ENCODE data around the gene BCAM. TPM values are rescaled to one million over a fixed set of nuclear protein-coding genes. Genes with fewer than 3 reads are reported as not detected.
"Not testable (repeated sequence)": the region's sequence is repeated elsewhere in the genome, so short reads cannot be mapped to it uniquely, and the experiment has no call there.

The BCAM gene
- total RNA-seq (not detected), total RNA-seq (0 to 0.12 reads per million in 2 donors)

- Mint-ChIP-seq H3K27ac (no peak within 1 kb of the TSS), H3K4me3 (peak within 1 kb of the TSS; percentile 67), H3K36me3 (ENCODE audit: low read depth) (peaks cover 4% of the 10 kb centered on the region), H3K4me1 (peaks cover 6% of the 10 kb centered on the region), H3K27me3 (peaks cover 10% of the 10 kb centered on the region)
- H3K9me3 ChIP-seq (ENCODE audit: control insufficient read depth, low read length, poor library complexity, severe bottlenecking) = no peaks in the 10 kb centered on the region
- ATAC-seq (peak; percentile 39), DNase-seq (no peak)
Measured at GRCh38 chr19:44808463-44809371, at the start of gene BCAM. BCAM (plus strand) TSS chr19:44809103; CDS start chr19:44809125, 22 bp downstream.

- H3K27ac Mint-ChIP-seq = peak overlapping the region; percentile 70
- no peak for DNase-seq
- H3K4me1 Mint-ChIP-seq = peaks cover 26% of the 10 kb centered on the region
- no peaks in the 10 kb centered on the region for H3K27me3 Mint-ChIP-seq
- H3K4me3 Mint-ChIP-seq = no peak overlapping the region
- H3K36me3 Mint-ChIP-seq (ENCODE audit: low read depth) = peaks cover 5% of the 10 kb centered on the region
- peak; percentile 10 for ATAC-seq
- no peaks in the 10 kb centered on the region for H3K9me3 ChIP-seq (ENCODE audit: control insufficient read depth, low read length, poor library complexity, severe bottlenecking)
Measured at GRCh38 chr19:44762038-44762437, 46.9 kb upstream of the BCAM start.

GRCh38 chr19:44765033-44765948 lies 43.6 kb upstream of the BCAM start:
- Mint-ChIP-seq H3K4me1 (peaks cover 27% of the 10 kb centered on the region), H3K36me3 (ENCODE audit: low read depth) (no peaks in the 10 kb centered on the region), H3K27ac (no peak overlapping the region), H3K27me3 (no peaks in the 10 kb centered on the region), H3K4me3 (no peak overlapping the region)
- no peak for DNase-seq
- no peak for ATAC-seq
- H3K9me3 ChIP-seq (ENCODE audit: control insufficient read depth, low read length, poor library complexity, severe bottlenecking) = no peaks in the 10 kb centered on the region

GRCh38 chr19:44765949-44766335 lies 43.0 kb upstream of the BCAM start:
- Mint-ChIP-seq H3K27ac (no peak overlapping the region), H3K27me3 (no peaks in the 10 kb centered on the region), H3K4me1 (peaks cover 31% of the 10 kb centered on the region), H3K36me3 (ENCODE audit: low read depth) (no peaks in the 10 kb centered on the region), H3K4me3 (no peak overlapping the region)
- H3K9me3 ChIP-seq (ENCODE audit: control insufficient read depth, low read length, poor library complexity, severe bottlenecking) = no peaks in the 10 kb centered on the region
- no peak for DNase-seq
- ATAC-seq = no peak

GRCh38 chr19:44767295-44768180 lies 41.4 kb upstream of the BCAM start:
- H3K27me3 Mint-ChIP-seq = no peaks in the 10 kb centered on the region
- no peaks in the 10 kb centered on the region for H3K36me3 Mint-ChIP-seq (ENCODE audit: low read depth)
- no peaks in the 10 kb centered on the region for H3K9me3 ChIP-seq (ENCODE audit: control insufficient read depth, low read length, poor library complexity, severe bottlenecking)
- DNase-seq (no peak), ATAC-seq (no peak)
- H3K27ac Mint-ChIP-seq = peak overlapping the region; percentile 29
- no peak overlapping the region for H3K4me3 Mint-ChIP-seq
- H3K4me1 Mint-ChIP-seq = peaks cover 28% of the 10 kb centered on the region

GRCh38 chr19:44770550-44771257 lies 38.2 kb upstream of the BCAM start:
- Mint-ChIP-seq H3K4me1 (peaks cover 18% of the 10 kb centered on the region), H3K4me3 (peak overlapping the region; percentile 58), H3K36me3 (ENCODE audit: low read depth) (no peaks in the 10 kb centered on the region), H3K27ac (peak overlapping the region; percentile 84), H3K27me3 (no peaks in the 10 kb centered on the region)
- ATAC-seq = peak; percentile 100
- no peaks in the 10 kb centered on the region for H3K9me3 ChIP-seq (ENCODE audit: control insufficient read depth, low read length, poor library complexity, severe bottlenecking)
- DNase-seq = peak; percentile 90 to 98 (median 94)

- not testable (repeated sequence) for H3K36me3 Mint-ChIP-seq (ENCODE audit: low read depth); H3K27ac Mint-ChIP-seq; DNase-seq; H3K9me3 ChIP-seq (ENCODE audit: control insufficient read depth, low read length, poor library complexity, severe bottlenecking); ATAC-seq; H3K27me3 Mint-ChIP-seq; H3K4me3 Mint-ChIP-seq
- peaks cover 17% of the 10 kb centered on the region for H3K4me1 Mint-ChIP-seq
Measured at GRCh38 chr19:44772144-44772543, 36.8 kb upstream of the BCAM start.

- Mint-ChIP-seq H3K4me3 (no peak overlapping the region), H3K36me3 (ENCODE audit: low read depth) (no peaks in the 10 kb centered on the region), H3K27me3 (no peaks in the 10 kb centered on the region), H3K27ac (no peak overlapping the region), H3K4me1 (peaks cover 12% of the 10 kb centered on the region)
- H3K9me3 ChIP-seq (ENCODE audit: control insufficient read depth, low read length, poor library complexity, severe bottlenecking) = no peaks in the 10 kb centered on the region
- DNase-seq = no peak
- no peak for ATAC-seq
Measured at GRCh38 chr19:44772959-44773358, 35.9 kb upstream of the BCAM start.

GRCh38 chr19:44775676-44776240 lies 33.1 kb upstream of the BCAM start:
- ATAC-seq (no peak), DNase-seq (no peak)
- Mint-ChIP-seq H3K27ac (no peak overlapping the region), H3K4me3 (no peak overlapping the region), H3K4me1 (peaks cover 2% of the 10 kb centered on the region), H3K27me3 (peaks cover 5% of the 10 kb centered on the region), H3K36me3 (ENCODE audit: low read depth) (no peaks in the 10 kb centered on the region)
- H3K9me3 ChIP-seq (ENCODE audit: control insufficient read depth, low read length, poor library complexity, severe bottlenecking) = no peaks in the 10 kb centered on the region

- H3K27me3 Mint-ChIP-seq = peaks cover 5% of the 10 kb centered on the region
- DNase-seq (no peak), ATAC-seq (no peak)
- H3K27ac Mint-ChIP-seq = no peak overlapping the region
- no peak overlapping the region for H3K4me3 Mint-ChIP-seq
- no peaks in the 10 kb centered on the region for H3K4me1 Mint-ChIP-seq
- H3K36me3 Mint-ChIP-seq (ENCODE audit: low read depth) = no peaks in the 10 kb centered on the region
- H3K9me3 ChIP-seq (ENCODE audit: control insufficient read depth, low read length, poor library complexity, severe bottlenecking) = no peaks in the 10 kb centered on the region
Measured at GRCh38 chr19:44776402-44777096, 32.4 kb upstream of the BCAM start.

- no peak for DNase-seq
- ATAC-seq = no peak
- Mint-ChIP-seq H3K4me1 (no peaks in the 10 kb centered on the region), H3K27me3 (peaks cover 5% of the 10 kb centered on the region), H3K36me3 (ENCODE audit: low read depth) (no peaks in the 10 kb centered on the region), H3K4me3 (no peak within 1 kb of the TSS), H3K27ac (no peak within 1 kb of the TSS)
- no peaks in the 10 kb centered on the region for H3K9me3 ChIP-seq (ENCODE audit: control insufficient read depth, low read length, poor library complexity, severe bottlenecking)
Measured at GRCh38 chr19:44777715-44778347, 31.1 kb upstream of the BCAM start, which contains the start of gene CBLC. CBLC (plus strand) TSS chr19:44777890; CDS start chr19:44777932, 42 bp downstream.

Data from T-helper 17 cell (primary cell).